Tibial nerve (tissue), 4 donors: ENCODE data around the gene HYAL2.

ENCODE experiments used
- EP300 ChIP-seq, 2 donors: sonication (generic); formaldehyde crosslinking; IDR thresholded peaks; one replicate each; pipeline ENCODE4 v1.6.1; 2017; ENCODE audit warnings: antibody characterized with exemption in 2 of 2, mild to moderate bottlenecking in 1 of 2
- POLR2A ChIP-seq, 2 donors: fragments of 450-650 bp; IDR thresholded peaks; one replicate each; pipeline ENCODE4 v1.6.1; 2017; ENCODE audit warnings: antibody characterized with exemption in 2 of 2, mild to moderate bottlenecking in 2 of 2, moderate library complexity in 2 of 2
- TF ChIP-seq, protein P1 (sequence below), 5 experiments: fragments of 200-600 bp in 3 of 5; fragments of 450-650 bp in 2 of 5; sonication (generic) in 3 of 5; IDR thresholded peaks; one replicate each; pipeline ENCODE4 v1.5.1; 2016 to 2019; ENCODE audit warnings: antibody characterized with exemption in 5 of 5, mild to moderate bottlenecking in 3 of 5, moderate library complexity in 2 of 5

DNA sequence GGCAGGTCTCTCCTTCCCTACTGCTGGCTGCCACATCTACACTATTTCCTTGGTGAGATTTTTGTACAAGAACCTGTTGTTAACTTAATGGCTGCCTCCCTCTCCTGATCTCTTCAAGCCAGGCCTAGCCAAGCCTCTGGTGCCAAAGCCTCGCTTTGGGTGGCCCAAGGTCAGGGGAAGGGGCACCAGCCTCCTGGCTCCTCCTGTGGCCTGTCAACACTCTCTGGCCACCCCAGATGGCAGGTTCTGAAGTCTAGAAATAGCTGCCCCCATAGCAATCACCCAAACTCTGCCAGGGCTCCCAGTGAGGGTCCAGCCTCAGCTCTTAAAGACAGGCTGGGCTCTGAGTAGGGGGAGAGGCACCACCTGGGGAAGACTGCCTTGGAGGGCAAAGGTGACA is 35.3 kb downstream of the HYAL2 start:
- TF ChIP-seq, protein P1, sequence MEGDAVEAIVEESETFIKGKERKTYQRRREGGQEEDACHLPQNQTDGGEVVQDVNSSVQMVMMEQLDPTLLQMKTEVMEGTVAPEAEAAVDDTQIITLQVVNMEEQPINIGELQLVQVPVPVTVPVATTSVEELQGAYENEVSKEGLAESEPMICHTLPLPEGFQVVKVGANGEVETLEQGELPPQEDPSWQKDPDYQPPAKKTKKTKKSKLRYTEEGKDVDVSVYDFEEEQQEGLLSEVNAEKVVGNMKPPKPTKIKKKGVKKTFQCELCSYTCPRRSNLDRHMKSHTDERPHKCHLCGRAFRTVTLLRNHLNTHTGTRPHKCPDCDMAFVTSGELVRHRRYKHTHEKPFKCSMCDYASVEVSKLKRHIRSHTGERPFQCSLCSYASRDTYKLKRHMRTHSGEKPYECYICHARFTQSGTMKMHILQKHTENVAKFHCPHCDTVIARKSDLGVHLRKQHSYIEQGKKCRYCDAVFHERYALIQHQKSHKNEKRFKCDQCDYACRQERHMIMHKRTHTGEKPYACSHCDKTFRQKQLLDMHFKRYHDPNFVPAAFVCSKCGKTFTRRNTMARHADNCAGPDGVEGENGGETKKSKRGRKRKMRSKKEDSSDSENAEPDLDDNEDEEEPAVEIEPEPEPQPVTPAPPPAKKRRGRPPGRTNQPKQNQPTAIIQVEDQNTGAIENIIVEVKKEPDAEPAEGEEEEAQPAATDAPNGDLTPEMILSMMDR (IDR thresholded peaks at IDR 0.05), result no peak
- TF ChIP-seq POLR2A (IDR thresholded peaks at IDR 0.05) (no peak), EP300 (IDR thresholded peaks at IDR 0.05) (no peak)
